GM18499 (cell line): Measurements from ENCODE around the gene LIX1.
"Not testable (repeated sequence)": the region's sequence is repeated elsewhere in the genome, so short reads cannot be mapped to it uniquely, and the experiment has no call there.

Experiments
- ATAC-seq: cut with Tn5 transposase; IDR thresholded peaks from one replicate; pipeline ENCODE4 v1.9.1; 2021; ENCODE audit warnings: moderate number of reproducible peaks; ENCODE audit not compliant: insufficient read depth, unreplicated experiment

LIX1 gene

DNA sequence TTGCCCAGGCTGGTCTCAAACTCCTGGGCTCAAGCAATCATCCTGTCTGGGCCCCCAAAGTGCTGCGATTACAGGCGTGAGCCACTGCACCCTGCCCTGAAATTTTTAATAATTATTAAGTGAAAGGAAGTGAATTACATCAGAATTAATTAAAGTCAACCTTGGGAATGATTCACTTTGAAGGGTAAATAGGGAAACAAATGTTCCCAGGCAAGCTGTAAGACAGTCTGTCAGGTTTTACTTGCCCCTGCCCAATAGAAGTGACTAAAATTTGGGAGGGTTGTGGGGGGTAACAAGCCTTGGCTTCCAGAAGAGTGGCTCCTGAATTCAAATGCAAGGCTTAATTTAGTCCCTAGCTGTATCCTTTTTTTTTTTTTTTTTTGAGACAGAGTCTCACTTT is 1.3 kb upstream of the LIX1 start:
- no peak for ATAC-seq

DNA sequence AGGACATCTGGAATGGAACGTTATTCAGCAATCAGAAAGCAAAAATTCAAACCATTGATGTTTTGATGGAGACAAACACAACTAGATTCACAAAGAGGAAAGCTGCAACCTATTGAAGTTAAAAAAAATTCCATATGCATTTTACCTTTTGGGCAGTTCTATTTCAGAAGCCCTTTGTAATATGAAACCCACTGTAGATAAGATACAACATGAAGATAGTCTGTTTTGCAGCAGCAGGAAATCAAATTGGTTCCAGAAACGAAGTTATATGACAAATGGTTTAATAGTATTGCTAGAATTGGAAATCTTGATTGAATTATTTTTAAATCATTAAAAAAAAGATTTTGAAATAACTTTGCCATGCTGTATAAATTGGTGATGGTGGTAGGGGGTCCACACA is 872 bp downstream of the LIX1 start:
- ATAC-seq = no peak

DNA sequence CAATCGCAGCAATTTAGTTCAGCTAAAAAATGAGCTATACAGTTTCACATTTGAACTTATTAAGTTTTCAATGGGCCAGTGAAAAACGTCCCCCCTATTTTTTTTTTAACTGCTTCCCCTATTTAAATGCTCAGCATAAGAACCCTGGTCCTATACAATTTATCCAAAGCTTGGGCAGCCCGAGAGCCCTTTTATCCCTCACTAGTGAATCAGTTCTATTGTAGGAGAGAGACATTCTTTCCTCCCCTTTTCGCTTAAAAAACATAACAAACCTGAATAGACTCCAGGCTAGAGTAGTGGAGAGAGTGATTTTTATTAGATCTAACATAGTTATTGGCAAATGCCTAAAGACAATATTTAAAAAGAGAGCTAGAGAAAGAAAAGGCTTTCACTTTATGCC is 1.4 kb downstream of the LIX1 start:
- no peak for ATAC-seq

DNA sequence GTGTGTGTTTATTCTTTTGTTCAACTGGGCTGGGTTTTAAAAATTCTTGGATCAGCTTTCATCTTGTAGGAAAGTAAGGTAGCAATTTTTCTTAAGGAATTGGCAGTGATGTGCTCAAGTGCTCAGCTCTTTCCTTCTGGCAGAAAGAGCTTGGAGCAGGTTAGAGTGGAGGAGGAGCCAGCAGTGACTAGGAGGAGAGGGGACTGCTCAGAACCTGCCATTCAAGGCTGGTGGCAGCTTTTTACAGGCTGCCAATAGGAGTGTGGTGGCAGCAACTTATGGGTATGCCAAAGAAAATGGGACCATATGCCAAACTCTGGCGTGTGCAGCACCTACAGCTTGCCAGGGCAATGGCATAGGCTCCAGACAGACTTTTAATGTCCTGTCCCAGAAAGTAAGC is 2.2 kb downstream of the LIX1 start:
- not testable (repeated sequence) for ATAC-seq

DNA sequence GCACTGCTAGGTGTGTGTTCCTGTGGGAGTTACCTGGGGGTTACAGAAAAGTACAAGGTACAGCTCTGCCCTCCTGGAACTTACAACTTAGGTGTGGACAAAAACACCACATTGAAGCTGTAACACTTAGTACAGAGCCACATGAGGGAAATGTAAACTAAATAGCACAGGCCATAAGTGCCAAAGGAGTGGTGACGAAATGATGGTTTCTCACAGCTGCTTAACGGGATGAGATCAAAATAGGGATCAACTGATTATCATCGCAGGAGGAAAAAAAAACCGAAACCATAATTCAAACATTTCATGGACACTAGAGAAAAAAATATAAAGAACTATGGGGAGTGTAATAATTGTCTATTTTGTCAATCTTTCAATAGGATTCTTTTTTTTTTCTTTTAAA is 5.9 kb downstream of the LIX1 start:
- no peak for ATAC-seq

DNA sequence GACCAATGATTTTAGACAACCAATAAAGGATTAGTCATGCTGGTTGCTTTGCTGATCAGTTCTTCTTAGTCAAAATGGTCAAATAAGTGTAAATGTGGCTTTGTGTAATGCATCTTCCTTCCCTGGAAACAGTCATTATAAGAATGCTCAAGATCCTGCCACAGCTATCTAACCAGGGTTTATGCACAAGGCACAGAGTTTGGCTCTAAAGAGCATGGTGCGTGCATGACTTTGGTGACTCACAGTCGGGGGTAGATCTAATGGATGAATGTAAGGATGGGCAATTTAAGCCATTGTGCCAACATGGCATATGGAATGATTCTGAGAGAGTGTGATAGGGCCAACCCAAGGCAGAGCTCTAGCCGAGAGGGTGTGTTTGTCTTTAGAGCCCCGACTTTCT is 6.5 kb downstream of the LIX1 start:
- ATAC-seq = no peak

DNA sequence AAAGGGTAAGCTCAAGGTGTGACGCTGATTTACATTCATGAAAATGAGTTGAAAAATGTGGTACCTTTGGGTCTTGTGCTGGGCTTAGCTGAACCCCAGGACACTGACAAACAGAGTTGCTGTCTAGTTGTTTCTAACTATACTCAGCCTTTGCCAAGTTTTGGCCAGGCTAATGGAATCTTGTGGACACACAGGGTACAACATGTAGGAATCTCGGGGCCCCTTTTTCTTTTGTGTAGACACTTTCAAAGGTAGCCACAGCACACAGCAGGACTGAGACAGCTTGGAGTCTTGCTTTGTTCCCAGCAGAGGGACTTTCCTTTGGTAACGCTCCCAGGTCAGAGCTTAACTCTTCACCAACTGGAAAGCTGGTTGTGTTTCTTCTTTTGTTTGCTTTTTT is 7.8 kb downstream of the LIX1 start:
- no peak for ATAC-seq

DNA sequence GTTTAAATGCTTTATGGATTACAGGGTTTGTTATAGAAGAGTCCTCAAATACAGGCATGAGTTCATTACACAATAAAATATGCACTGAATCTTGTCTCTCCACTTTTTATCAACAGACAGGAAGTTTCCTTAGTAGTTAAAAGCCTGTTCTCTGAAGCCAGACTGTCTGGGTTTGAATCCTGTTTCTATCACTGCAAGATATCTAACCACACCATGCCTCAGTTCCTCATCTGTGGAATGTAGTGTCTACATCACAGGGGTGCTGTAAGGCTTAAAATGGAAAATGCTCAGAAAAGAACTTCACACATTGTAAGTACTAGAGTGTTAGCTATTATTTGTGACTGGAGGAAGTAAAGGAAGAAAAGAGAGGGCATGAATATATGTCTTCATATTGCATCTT is 9.3 kb downstream of the LIX1 start:
- no peak for ATAC-seq

DNA sequence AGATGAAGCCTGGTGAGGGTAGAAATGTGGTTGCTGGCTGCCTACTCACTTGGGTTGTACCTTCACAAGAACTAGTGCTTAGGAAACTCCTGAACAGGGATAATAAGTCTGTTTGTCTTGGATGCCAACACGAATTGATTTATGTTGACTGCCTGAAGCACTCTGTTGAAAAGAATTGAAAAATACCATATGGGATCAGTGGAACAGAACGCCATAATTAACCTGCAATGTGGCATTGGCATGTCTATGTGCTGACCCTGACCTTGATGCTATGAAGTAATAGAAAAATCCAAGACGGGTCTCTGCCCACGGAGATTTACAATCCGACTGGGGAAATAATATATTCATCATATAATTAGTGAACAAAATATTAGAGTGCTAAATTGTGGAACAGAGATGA is 10.5 kb downstream of the LIX1 start:
- no peak for ATAC-seq

DNA sequence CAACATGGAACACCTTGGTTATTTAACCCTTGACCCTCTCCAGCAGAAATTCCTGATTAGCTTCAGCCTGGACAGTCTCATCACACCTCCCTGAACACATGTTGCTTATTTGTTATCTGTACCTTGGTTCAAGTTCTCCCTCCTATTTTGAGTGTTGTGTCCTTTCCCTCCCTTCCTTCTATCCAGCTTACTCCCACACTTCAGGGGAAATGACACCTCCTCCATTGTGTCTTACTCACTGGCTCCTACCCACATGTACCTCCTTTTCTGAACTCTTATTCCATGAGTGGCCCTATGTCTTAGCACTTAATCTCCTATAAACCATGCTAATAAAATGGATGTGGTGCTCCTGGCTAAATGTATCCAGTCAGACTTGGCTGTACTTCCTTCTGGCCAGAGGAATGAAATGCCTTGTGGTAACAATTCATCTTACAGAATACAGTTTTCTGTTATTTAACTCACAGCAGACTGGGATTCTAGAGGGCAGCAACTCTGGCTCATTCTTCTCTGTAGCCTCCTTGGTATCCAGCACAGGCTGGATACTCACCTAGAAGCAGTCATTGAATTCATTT is 11.2 kb downstream of the LIX1 start:
- ATAC-seq = no peak

DNA sequence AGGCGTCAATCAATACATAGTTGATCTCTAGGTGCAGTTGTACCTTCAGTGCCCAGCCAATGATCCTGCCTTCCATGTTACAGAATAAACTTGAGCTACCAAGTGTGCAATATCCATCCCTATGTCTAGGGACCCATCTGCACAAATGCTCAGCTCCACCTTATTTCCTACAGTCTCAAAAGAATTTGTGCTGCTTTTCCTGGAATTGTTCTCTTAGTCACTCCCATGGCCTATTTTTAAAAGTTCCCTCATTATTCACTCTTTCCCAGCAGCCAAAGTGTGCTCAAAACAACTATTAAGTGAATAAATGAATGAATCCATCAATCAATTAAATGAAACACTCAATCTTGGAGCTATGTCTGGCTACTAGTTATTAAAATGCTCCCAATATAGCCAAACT is 14.7 kb downstream of the LIX1 start:
- no peak for ATAC-seq

DNA sequence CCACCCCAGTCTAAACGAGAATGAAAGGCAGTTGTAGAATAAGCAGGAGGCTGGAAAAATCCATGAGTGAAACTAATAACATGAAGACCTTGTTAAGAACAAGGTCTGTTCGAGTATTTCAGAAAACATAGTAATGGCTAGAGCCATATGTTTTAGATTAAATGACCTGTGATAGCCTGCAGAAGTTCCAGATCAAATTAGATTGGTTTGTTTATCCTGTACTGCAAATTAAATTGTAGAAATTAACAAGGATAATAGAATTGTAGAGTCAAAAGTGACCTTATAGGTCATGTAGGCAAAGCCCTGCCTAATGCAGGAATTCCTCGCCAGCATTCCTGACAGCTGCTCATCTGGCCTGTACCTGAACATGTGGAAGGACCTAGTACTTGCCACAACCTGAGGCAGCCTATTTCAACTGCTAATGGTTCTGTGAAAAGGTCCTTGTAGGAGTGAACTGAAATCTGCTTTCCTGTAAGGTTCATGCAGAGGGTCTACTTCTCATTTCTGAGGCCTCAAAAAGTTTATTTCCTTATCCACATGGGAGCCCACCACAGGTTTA is 17.2 kb downstream of the LIX1 start:
- no peak for ATAC-seq

DNA sequence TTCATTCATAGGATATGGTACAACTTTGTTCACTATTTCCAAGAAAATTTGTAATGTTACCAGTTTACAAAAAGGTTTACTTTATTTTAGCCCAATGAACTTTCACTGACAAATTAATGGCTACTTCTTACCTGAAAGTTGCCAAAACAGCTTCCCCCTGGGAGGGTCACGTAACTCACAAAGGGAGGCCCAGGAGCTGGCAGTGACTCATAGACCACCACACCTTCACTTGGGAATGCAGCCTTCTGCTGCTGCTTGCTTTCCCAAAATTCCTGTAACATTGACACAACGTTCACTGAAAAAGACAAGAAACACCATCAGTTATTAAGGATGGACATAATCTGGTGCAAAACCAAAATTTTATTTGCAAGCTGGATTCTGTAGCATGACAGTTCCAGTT is 18.1 kb downstream of the LIX1 start:
- no peak for ATAC-seq

DNA sequence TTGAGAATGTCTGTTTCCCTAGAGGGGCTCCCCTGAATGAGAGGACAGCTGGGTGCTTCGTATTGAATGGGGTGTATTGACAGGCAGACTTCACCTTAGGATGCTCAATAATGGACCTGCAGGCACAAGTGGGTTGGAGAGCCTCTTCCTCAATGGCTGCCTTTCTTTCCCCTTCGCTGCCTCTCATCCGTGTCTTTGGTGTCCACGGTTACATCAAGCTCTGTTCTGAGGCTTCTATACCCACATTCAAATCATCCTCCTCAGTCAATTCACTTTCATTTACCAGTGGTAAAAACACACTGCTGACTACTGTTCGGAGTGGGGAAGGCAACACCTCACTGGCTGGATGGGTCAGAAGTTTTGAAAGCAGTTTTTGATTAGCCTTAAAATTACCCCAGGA is 20.6 kb downstream of the LIX1 start:
- no peak for ATAC-seq

DNA sequence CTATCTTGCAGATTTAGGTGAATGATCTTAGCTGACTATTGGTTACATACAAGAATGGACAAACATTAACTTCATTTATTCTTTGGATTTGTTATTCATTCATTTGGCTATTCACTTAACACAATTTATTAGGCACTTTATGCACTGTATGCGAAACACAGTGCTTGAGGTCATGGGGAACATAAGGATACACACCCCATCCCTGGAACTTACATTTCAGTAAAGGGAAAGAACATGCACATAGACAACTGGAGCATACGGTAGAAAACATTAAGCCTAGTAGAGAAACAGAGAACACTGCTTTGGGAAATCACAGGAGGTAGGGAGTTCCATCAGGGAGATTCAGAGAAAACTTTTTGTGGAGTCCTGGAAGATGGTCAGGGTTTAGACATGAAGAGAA is 22.2 kb downstream of the LIX1 start:
- ATAC-seq = no peak

DNA sequence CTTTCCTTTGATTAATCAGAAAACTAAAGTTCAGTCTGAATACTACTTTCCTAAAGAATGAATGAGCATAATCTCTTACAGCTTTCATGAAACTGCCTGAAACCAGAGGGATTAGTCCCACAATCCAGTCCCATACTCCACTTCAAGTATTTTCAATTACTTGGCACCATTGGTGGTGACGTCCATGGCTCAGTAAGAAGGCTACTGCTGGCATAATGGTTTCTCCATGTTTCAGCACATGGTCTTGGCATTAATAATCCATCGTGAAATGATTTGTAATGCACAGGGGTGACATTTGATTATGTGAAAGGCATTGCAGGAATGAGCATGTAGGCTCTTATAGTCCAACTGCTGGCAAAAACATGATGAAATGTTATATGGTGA is 23.4 kb downstream of the LIX1 start:
- ATAC-seq = no peak

DNA sequence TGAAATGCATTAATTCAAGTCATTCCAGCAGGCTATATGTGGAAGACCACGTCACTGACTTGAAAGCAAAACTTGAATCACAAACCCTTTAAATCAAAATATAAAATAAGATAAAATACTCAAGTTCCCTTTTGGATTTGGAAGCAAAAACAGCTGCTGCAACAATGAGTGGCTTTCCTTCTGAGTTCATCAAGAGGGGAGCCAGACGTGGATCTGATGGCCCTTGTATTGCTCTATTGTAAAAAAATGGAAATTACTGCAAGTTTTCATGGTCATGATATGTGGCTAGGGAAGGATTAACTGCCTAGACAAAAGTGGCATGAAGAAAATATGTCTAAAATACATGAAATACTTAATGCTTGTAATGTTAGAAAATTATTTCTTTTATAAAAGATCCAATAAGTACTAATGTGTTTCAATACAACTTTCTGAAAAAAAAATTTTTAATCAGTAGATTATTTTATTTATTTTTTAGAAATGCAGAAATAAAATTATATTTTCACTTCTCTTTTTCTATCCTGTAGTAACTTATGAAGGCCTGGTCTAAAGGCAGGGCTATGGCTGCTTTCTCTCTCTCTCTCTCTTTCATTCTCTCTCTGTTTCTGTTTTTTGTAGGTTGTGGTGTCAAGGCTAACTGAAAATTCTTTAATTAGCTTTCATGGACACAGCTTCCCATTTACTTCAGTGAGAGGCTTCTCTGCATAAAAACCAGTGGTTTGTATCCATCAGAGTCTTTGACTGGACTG is 24.0 kb downstream of the LIX1 start:
- no peak for ATAC-seq

DNA sequence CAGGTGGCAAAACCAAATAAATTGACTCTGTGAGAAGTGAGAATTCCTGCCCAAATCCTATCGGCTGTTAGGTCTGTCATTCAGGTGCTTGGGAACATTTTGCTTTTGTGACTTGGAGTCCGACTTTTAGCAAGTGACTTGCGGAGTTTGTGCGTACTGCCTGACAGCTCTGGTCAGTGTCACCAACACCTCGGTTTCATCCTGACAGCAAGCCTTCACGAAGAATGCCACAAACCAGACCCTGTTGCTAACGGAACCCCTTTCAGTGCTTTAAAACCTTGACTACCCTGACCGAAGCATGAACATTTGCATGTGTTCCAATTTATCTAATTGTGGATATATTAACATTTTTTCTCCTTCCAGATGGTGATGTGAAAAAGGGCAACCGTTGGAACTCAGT is 26.5 kb downstream of the LIX1 start:
- no peak for ATAC-seq

DNA sequence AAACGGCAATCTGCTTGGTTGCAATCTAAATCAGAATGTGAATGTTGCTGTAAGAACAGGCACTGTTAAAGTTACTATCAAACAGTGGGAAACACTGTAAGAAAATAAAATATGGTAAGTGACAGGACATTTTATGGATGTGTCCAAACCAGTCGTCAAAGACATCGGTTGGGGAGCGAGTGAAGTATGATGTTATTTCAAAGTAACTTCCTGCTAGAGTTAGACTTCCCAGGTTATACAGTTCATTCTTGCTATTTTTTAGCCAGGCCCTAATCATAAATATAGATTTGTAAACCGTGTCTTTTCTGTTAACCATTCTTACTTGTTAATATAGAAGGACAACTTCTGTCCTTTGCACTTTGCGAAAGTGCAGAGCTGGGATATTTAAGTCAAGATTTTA is 30.2 kb downstream of the LIX1 start:
- ATAC-seq = no peak

DNA sequence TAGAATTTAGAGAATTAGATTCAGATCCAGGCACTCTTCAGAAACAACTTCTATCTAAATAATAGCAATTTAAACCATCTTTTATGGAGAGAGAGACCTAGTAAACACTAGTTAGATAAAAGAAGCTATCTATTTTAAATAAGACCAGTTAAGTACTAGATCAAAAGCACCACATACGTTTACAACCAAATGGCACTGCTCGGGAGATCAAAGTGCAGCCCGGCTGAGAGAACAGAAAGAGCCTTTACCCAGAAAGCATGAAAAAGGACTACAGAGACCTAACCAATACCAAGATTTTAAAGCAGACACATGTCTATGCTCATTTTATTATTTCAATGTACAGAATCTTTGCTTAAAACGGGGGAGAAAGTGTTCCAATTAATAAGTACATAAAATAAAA is 30.8 kb downstream of the LIX1 start:
- no peak for ATAC-seq

DNA sequence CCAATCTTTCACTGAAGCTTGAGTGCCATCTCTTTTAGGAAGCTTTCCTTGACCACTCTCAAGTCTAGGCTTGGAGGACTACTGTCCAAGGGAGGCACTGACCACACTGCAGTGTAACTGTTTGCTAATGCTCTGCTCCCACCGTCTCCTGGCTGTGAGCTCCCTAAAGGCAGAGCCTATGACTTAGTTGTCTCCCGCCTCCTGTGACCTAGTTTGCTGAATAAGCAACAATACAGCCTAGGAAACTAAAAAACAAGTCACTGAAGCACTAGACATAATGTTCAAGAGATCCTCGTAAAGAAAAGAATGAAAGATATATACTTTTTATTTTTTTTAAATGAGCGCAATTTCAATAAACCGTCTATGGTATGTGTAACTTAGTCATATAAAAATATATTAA is 31.4 kb downstream of the LIX1 start:
- no peak for ATAC-seq

DNA sequence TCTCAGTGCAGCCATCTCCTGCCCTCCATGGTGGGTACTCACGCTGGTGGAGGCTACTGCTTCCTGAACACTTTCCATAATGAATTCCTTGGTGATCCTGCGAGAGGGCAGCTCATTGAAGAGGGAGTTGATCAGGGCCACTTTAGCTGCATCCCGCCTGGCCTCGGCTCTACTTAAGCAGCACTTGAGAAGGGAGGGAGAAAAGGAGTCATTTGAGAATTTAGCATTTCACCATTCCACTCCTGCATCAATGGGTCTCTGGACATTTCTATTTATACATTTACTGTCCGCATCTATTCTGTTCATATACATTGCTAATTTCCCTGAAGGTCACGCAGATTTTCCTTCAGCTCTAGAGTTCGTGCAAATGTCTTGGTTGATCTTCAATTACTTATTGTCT is 35.1 kb downstream of the LIX1 start:
- no peak for ATAC-seq
